HepG2 (cell line): ENCODE measurements around the gene MSI2. TPM values are rescaled to one million over a fixed set of nuclear protein-coding genes. Genes with fewer than 3 reads are reported as not detected.
A peak's percentile ranks its signal among the peaks of the same experiment; 100 is the strongest.

Experiments used
- ARID5B ChIP-seq: IDR thresholded peaks from 2 replicates; pipeline ENCODE4 v1.4.0; 2020; ENCODE audit warnings: mild to moderate bottlenecking, missing genetic modification reagents
- GFI1 ChIP-seq: sonication (generic); formaldehyde crosslinking; IDR thresholded peaks from 2 replicates; pipeline ENCODE4 v1.5.0; 2020; ENCODE audit warnings: missing genetic modification reagents, mild to moderate bottlenecking, borderline replicate concordance
- GPN1 ChIP-seq: sonication (generic); formaldehyde crosslinking; IDR thresholded peaks from 2 replicates; pipeline ENCODE4 v1.5.1; 2020; ENCODE audit warnings: missing genetic modification reagents, borderline replicate concordance
- KLF9 ChIP-seq: IDR thresholded peaks from 2 replicates; pipeline ENCODE4 v1.6.1; 2016; ENCODE audit warnings: low read depth
- MAFG ChIP-seq: sonication (generic); formaldehyde crosslinking; IDR thresholded peaks from 2 replicates; pipeline ENCODE4 v1.5.1; 2020; ENCODE audit warnings: mild to moderate bottlenecking, missing genetic modification reagents
- NFATC3 ChIP-seq: sonication (generic); formaldehyde crosslinking; IDR thresholded peaks from 2 replicates; pipeline ENCODE4 v1.5.1; 2020; ENCODE audit warnings: mild to moderate bottlenecking, missing genetic modification reagents
- ZBTB3 ChIP-seq: sonication (generic); formaldehyde crosslinking; IDR thresholded peaks from 2 replicates; pipeline ENCODE4 v1.4.0; 2020; ENCODE audit warnings: low read depth, mild to moderate bottlenecking, moderate library complexity, missing genetic modification reagents, borderline replicate concordance
- ZNF607 ChIP-seq: sonication (generic); formaldehyde crosslinking; IDR thresholded peaks from 2 replicates; pipeline ENCODE4 v1.5.1; 2020; ENCODE audit warnings: missing genetic modification reagents, mild to moderate bottlenecking, borderline replicate concordance
- ZNF672 ChIP-seq: sonication (generic); formaldehyde crosslinking; IDR thresholded peaks from 2 replicates; pipeline ENCODE4 v1.8.1; 2022; ENCODE audit warnings: missing genetic modification reagents
- ZNF737 ChIP-seq: sonication (generic); formaldehyde crosslinking; IDR thresholded peaks from 2 replicates; pipeline ENCODE4 v1.5.0; 2020; ENCODE audit warnings: missing genetic modification reagents, mild to moderate bottlenecking, borderline replicate concordance
- ZNF782 ChIP-seq: sonication (generic); formaldehyde crosslinking; IDR thresholded peaks from 2 replicates; pipeline ENCODE4 v1.4.0; 2020; ENCODE audit warnings: missing genetic modification reagents, mild to moderate bottlenecking, borderline replicate concordance
- polyA plus RNA-seq, 8 experiments: library from polyadenylated mRNA; depleted of rRNA in 3 of 8; stranded (reverse) in 7 of 8; unstranded in 1 of 8; fragments of >200 nt; fragmentation: Illumina TruSeq in 4 of 8; extraction: Trizol in 4 of 8; gene quantifications; 2 replicates each; pipeline versions ENCODE4 v1.2.1 to v1.2.3, GENCODE V29; 2011 to 2016; ENCODE audit warnings: low read depth in 4 of 8, missing spikeins in 1 of 8, mixed read lengths in 1 of 8; ENCODE audit not compliant: insufficient read depth in 1 of 8
- total RNA-seq, 5 experiments: library from RNA; depleted of rRNA; stranded (reverse); fragments of >200 nt; fragmentation: Illumina TruSeq; extraction: Trizol; gene quantifications; 2 replicates each; pipeline ENCODE4 v1.2.3, GENCODE V29; 2016; ENCODE audit warnings: low read depth in 1 of 5
- TF ChIP-seq, protein P1 (sequence below): sonication (generic); formaldehyde crosslinking; IDR thresholded peaks from 2 replicates; pipeline ENCODE4 v1.4.0; 2020; ENCODE audit warnings: mild to moderate bottlenecking, missing genetic modification reagents
- TF ChIP-seq, protein P2 (sequence below): sonication (generic); formaldehyde crosslinking; IDR thresholded peaks from 2 replicates; pipeline ENCODE4 v1.4.0; 2020; ENCODE audit warnings: missing genetic modification reagents

Gene MSI2
- total and polyA plus RNA-seq, 2 of the 13 experiments (the other 11 are each of a cell fraction or from before 2014, with no cell fraction given): 77.5 to 78.4 TPM

DNA sequence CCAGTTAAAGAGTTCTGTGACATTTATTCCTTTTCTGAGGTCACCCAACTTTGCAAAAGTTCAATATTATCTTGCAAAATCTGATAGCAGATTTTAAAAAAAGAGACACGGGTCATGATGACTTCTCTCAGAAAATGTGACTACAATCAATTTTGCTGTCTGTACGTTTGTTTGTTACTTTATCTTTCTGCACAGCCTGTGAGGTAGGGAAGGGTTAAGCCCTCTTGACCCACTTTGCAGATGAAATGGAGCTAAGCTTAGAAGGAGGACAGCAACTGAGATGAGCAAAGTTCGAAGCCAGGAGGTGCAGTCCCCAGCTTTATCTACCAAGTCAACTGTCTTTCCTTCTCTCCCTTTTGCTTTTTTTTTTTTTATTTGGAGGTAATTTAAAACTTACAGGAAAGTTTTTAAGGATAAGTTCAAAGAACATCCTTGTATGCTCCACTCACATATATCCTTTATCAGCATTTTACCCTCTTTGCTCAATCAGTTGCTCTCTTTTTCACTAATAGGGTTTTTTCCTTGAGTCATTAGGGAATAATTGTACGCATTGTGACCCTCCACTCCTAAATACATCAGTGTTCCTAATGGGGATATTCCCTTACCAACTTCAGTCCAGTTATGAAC lies 86.8 kb downstream of the MSI2 start (continued):
- no peak for TF ChIP-seq ZNF782 (CRISPR knock-in tag)
- TF ChIP-seq GPN1 (CRISPR knock-in tag): no peak
- TF ChIP-seq ZBTB3 (CRISPR knock-in tag): no peak
- peak; percentile 14; the same call in 1 of the 2 replicates for TF ChIP-seq GFI1
- TF ChIP-seq ARID5B: 0 out of 2 replicates have a peak, but pooled peaks have one; percentile 30
- TF ChIP-seq, protein P1, sequence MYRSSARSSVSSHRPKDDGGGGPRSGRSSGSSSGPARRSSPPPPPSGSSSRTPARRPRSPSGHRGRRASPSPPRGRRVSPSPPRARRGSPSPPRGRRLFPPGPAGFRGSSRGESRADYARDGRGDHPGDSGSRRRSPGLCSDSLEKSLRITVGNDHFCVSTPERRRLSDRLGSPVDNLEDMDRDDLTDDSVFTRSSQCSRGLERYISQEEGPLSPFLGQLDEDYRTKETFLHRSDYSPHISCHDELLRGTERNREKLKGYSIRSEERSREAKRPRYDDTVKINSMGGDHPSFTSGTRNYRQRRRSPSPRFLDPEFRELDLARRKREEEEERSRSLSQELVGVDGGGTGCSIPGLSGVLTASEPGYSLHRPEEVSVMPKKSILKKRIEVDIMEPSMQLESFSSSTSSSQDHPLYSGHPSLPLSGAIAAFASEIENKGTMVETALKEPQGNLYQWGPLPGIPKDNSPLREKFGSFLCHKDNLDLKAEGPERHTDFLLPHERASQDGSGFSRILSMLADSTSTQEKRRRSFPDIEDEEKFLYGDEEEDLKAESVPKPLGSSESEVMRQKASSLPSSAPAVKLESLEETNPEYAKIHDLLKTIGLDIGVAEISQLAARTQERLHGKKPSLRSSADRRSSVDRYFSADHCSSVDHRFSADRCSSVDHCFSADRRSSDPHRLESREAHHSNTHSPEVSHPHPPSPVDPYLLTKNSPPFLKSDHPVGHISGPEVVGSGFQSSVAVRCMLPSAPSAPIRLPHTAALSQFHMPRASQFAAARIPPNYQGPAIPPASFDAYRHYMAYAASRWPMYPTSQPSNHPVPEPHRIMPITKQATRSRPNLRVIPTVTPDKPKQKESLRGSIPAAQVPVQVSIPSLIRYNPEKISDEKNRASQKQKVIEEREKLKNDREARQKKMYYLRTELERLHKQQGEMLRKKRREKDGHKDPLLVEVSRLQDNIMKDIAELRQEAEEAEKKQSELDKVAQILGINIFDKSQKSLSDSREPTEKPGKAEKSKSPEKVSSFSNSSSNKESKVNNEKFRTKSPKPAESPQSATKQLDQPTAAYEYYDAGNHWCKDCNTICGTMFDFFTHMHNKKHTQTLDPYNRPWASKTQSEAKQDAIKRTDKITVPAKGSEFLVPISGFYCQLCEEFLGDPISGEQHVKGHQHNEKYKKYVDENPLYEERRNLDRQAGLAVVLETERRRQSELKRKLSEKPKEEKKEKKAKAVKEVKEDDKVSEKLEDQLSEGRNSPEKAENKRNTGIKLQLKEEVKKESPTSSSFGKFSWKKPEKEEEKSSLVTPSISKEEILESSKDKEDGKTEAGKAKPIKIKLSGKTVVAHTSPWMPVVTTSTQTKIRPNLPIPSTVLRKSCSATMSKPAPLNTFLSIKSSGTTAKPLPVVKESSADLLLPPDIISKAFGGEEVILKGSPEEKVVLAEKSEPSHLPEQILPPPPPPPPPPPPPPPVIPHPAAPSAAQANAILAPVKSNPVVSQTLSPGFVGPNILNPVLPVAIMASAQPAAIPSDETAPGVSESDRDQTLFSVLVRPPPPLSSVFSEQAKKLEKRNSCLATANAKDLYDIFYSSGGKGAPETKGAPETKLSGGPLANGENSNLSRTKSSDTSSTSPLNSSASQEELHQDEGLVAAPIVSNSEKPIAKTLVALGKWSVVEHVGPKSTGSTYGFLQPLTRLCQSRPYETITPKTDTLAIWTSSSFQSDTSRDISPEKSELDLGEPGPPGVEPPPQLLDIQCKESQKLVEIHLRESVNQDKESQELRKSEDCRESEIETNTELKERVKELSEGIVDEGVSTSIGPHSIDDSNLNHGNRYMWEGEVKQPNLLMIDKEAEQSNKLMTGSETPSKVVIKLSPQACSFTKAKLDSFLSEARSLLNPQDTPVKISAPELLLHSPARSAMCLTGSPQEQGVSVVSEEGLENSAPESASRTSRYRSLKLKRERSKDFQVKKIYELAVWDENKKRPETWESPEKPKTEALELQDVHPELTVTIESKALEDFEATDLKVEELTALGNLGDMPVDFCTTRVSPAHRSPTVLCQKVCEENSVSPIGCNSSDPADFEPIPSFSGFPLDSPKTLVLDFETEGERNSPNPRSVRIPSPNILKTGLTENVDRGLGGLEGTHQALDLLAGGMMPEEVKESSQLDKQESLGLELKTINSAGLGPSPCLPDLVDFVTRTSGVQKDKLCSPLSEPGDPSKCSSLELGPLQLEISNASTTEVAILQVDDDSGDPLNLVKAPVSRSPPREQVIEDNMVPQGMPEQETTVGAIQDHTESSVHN (CRISPR knock-in tag): no peak
- TF ChIP-seq ZNF737 (CRISPR knock-in tag): no peak
- no peak for TF ChIP-seq NFATC3 (CRISPR knock-in tag)
- TF ChIP-seq MAFG (CRISPR knock-in tag): no peak
- TF ChIP-seq ZNF607 (CRISPR knock-in tag): no peak
- no peak for TF ChIP-seq ZNF672
- no peak for TF ChIP-seq KLF9 (CRISPR knock-in tag)
- TF ChIP-seq, protein P2, sequence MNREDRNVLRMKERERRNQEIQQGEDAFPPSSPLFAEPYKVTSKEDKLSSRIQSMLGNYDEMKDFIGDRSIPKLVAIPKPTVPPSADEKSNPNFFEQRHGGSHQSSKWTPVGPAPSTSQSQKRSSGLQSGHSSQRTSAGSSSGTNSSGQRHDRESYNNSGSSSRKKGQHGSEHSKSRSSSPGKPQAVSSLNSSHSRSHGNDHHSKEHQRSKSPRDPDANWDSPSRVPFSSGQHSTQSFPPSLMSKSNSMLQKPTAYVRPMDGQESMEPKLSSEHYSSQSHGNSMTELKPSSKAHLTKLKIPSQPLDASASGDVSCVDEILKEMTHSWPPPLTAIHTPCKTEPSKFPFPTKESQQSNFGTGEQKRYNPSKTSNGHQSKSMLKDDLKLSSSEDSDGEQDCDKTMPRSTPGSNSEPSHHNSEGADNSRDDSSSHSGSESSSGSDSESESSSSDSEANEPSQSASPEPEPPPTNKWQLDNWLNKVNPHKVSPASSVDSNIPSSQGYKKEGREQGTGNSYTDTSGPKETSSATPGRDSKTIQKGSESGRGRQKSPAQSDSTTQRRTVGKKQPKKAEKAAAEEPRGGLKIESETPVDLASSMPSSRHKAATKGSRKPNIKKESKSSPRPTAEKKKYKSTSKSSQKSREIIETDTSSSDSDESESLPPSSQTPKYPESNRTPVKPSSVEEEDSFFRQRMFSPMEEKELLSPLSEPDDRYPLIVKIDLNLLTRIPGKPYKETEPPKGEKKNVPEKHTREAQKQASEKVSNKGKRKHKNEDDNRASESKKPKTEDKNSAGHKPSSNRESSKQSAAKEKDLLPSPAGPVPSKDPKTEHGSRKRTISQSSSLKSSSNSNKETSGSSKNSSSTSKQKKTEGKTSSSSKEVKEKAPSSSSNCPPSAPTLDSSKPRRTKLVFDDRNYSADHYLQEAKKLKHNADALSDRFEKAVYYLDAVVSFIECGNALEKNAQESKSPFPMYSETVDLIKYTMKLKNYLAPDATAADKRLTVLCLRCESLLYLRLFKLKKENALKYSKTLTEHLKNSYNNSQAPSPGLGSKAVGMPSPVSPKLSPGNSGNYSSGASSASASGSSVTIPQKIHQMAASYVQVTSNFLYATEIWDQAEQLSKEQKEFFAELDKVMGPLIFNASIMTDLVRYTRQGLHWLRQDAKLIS: no peak
